ENCODE measurements around the gene MOB3A. TPM values are rescaled to one million over a fixed set of nuclear protein-coding genes. Genes with fewer than 3 reads are reported as not detected.

The MOB3A gene
- total RNA-seq, 1 donor: 34.0 TPM

DNA sequence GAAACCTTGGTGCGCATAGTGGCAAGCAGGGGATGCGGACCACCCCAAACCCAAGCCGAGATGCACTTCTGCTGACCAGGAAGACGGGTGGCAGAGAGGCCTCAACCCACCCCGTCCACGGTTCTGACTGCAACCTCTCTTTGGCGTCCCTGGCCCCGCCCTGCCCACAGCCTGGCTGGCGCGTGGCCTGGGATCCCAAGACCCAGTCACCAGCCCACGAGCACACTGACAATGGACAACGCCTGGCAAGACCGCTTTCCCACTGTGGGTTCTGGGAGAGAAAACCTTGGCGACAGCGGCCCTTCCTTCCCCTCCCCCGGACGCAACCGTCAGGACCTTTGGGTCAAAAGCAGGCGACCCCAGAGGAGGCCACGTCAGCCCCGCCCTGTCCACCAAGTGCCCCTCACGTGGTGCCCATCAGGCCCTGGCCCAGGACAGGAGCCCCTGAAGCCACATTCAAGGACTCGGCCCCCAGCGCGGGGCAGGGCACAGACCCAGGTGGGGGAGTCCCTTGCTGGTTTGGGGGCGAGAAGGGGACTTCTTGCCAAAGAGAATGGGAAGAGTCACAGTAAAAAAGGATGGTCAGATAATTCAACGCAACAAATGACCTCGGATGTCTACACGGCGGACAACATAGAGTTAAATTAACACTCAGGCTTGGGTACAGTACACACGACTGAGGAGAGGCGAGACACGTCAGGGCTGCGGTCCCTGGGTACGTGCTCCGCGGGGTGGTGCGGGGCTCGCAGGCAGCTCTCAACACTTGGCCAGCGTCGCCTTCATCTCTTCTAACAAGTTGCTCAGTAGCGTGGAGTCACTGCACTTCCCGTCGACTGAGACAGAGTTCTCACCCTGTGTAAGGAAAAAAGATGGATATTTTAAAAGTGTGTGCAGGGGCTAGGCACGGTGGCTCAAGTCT lies 5.5 kb upstream of the MOB3A start:
- peaks cover 47% of the 10 kb centered on the region for H3K36me3 ChIP-seq (ENCODE audit: insufficient read depth, low read length)

GRCh38 chr19:2100719-2101061 lies 4.6 kb upstream of the MOB3A start:
- H2AFZ ChIP-seq (ENCODE audit: low read length): no peak overlapping the region
- no peak overlapping the region for H3K4me2 ChIP-seq (ENCODE audit: insufficient read depth, low read length)
- DNase-seq (ENCODE audit: insufficient read length, low spot score, missing footprints): no peak
- H3K9me3 ChIP-seq (ENCODE audit: low read depth, low read length): no peaks in the 10 kb centered on the region
- peaks cover 51% of the 10 kb centered on the region for H3K79me2 ChIP-seq (ENCODE audit: insufficient read depth, low read length)
- H3K27me3 ChIP-seq (ENCODE audit: insufficient read depth, low read length): no peaks in the 10 kb centered on the region
- peaks cover 53% of the 10 kb centered on the region for H4K20me1 ChIP-seq (ENCODE audit: insufficient read depth, low read length)
- no peak overlapping the region for H3K4me3 ChIP-seq (ENCODE audit: insufficient read depth, low read length)
- no peak overlapping the region for H3K27ac ChIP-seq (ENCODE audit: low read depth, low read length)
- TF ChIP-seq CTCF (IDR thresholded peaks at IDR 0.05; ENCODE audit: extremely low read depth, low read depth, low read length): no peak
- H3K36me3 ChIP-seq (ENCODE audit: insufficient read depth, low read length): peaks cover 42% of the 10 kb centered on the region
- H3K4me1 ChIP-seq (ENCODE audit: insufficient read depth, low read length): peaks cover 4% of the 10 kb centered on the region

More for the DNA sequence above, 5.5 kb upstream of the MOB3A start:
- TF ChIP-seq CTCF (IDR thresholded peaks at IDR 0.05; ENCODE audit: extremely low read depth, low read depth, low read length): no peak
- no peak for DNase-seq (ENCODE audit: insufficient read length, low spot score, missing footprints)
- Histone ChIP-seq H3K79me2 (ENCODE audit: insufficient read depth, low read length) (peaks cover 54% of the 10 kb centered on the region), H3K4me3 (ENCODE audit: insufficient read depth, low read length) (no peak overlapping the region), H3K4me1 (ENCODE audit: insufficient read depth, low read length) (peaks cover 4% of the 10 kb centered on the region), H3K4me2 (ENCODE audit: insufficient read depth, low read length) (no peak overlapping the region), H3K27ac (ENCODE audit: low read depth, low read length) (no peak overlapping the region), H2AFZ (ENCODE audit: low read length) (no peak overlapping the region), H4K20me1 (ENCODE audit: insufficient read depth, low read length) (peaks cover 55% of the 10 kb centered on the region), H3K27me3 (ENCODE audit: insufficient read depth, low read length) (no peaks in the 10 kb centered on the region), H3K9me3 (ENCODE audit: low read depth, low read length) (no peaks in the 10 kb centered on the region)

GRCh38 chr19:2099937-2100718 lies 4.0 kb upstream of the MOB3A start:
- Histone ChIP-seq H3K27ac (ENCODE audit: low read depth, low read length) (no peak overlapping the region), H2AFZ (ENCODE audit: low read length) (no peak overlapping the region), H4K20me1 (ENCODE audit: insufficient read depth, low read length) (peaks cover 53% of the 10 kb centered on the region), H3K4me3 (ENCODE audit: insufficient read depth, low read length) (no peak overlapping the region), H3K27me3 (ENCODE audit: insufficient read depth, low read length) (no peaks in the 10 kb centered on the region), H3K4me2 (ENCODE audit: insufficient read depth, low read length) (no peak overlapping the region), H3K4me1 (ENCODE audit: insufficient read depth, low read length) (peaks cover 6% of the 10 kb centered on the region), H3K36me3 (ENCODE audit: insufficient read depth, low read length) (peaks cover 36% of the 10 kb centered on the region), H3K79me2 (ENCODE audit: insufficient read depth, low read length) (peaks cover 52% of the 10 kb centered on the region), H3K9me3 (ENCODE audit: low read depth, low read length) (no peaks in the 10 kb centered on the region)
- DNase-seq (ENCODE audit: insufficient read length, low spot score, missing footprints): no peak
- no peak for TF ChIP-seq CTCF (IDR thresholded peaks at IDR 0.05; ENCODE audit: extremely low read depth, low read depth, low read length)

DNA sequence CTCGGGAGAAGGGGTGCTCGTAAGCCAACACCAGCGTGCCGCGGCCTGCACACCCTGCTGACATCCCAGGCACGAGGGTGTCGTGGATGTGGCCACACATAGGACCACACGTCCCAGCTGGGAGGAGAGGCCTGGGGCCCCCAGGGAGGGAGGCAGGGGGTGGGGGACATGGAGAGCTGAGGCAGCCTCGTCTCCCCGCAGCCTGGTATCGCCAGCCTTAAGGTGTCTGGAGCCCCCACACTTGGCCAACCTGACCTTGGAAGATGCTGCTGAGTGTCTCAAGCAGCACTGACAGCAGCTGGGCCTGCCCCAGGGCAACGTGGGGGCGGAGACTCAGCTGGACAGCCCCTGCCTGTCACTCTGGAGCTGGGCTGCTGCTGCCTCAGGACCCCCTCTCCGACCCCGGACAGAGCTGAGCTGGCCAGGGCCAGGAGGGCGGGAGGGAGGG lies 3.0 kb upstream of the MOB3A start:
- H3K27me3 ChIP-seq (ENCODE audit: insufficient read depth, low read length): no peaks in the 10 kb centered on the region
- H4K20me1 ChIP-seq (ENCODE audit: insufficient read depth, low read length): peaks cover 48% of the 10 kb centered on the region
- peaks cover 16% of the 10 kb centered on the region for H3K4me1 ChIP-seq (ENCODE audit: insufficient read depth, low read length)
- no peak overlapping the region for H3K4me3 ChIP-seq (ENCODE audit: insufficient read depth, low read length)
- peaks cover 52% of the 10 kb centered on the region for H3K79me2 ChIP-seq (ENCODE audit: insufficient read depth, low read length)
- H3K27ac ChIP-seq (ENCODE audit: low read depth, low read length): no peak overlapping the region
- no peak overlapping the region for H3K4me2 ChIP-seq (ENCODE audit: insufficient read depth, low read length)
- no peak overlapping the region for H2AFZ ChIP-seq (ENCODE audit: low read length)
- H3K9me3 ChIP-seq (ENCODE audit: low read depth, low read length): no peaks in the 10 kb centered on the region
- H3K36me3 ChIP-seq (ENCODE audit: insufficient read depth, low read length): peaks cover 32% of the 10 kb centered on the region
- TF ChIP-seq CTCF (IDR thresholded peaks at IDR 0.05; ENCODE audit: extremely low read depth, low read depth, low read length): no peak
- no peak for DNase-seq (ENCODE audit: insufficient read length, low spot score, missing footprints)
